Hepatic stellate cell (primary cell): ENCODE data around the gene MIPEP.
A peak's percentile ranks its signal among the peaks of the same experiment; 100 is the strongest.

Experiments used
- DNase-seq: peaks from one replicate; pipeline ENCODE4 v3.0.0; 2011; ENCODE audit warnings: low spot score

Gene MIPEP

GRCh38 chr13:23852351-23852750 lies 36.8 kb downstream of the MIPEP start:
- no peak for DNase-seq

GRCh38 chr13:23851106-23851505 lies 38.1 kb downstream of the MIPEP start:
- no peak for DNase-seq

- DNase-seq, result no peak
Measured at GRCh38 chr13:23850134-23850533, 39.1 kb downstream of the MIPEP start.

DNA sequence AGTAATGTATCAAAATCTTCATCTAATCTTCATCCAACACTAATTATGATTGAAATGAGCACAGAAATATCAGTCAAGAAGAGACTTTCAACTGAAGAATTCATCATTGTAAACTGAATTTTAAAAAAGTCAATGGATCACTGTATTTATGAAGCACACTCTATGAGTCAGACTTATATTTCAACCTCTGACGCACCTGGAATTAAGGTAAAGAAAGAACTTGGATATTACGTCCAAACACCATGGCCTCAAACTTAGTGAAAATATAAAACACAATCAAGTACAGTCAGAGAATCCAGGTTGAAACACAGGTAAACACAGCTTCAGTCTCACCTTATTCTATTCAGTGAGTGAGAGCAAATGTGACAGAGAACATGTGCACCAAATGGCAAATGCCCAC lies 39.5 kb downstream of the MIPEP start:
- DNase-seq, result no peak

DNA sequence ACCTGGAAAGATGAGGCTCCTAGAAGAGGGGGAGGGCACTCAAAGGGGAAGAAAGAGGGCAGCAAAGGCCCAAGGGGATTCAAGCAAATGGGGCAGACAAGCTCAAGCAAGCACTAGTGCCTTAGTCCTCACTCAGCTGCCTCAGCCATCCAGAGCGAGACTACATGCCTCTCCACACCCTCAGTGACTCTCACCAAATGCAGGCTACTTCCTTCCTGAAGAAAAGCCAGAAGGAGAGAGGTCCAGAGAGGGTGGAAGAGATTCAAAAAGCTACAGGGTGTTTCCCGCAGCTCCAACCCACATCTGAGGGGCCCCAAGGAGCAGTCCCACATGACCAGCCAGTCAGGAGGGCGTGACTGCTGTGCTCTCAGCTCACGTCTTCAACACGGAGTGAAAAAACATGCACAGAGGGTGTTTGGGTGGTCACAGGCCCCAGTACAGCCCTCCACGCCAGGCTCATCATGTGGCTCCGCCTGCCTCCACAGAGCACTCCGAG lies 40.5 kb downstream of the MIPEP start:
- no peak for DNase-seq

DNA sequence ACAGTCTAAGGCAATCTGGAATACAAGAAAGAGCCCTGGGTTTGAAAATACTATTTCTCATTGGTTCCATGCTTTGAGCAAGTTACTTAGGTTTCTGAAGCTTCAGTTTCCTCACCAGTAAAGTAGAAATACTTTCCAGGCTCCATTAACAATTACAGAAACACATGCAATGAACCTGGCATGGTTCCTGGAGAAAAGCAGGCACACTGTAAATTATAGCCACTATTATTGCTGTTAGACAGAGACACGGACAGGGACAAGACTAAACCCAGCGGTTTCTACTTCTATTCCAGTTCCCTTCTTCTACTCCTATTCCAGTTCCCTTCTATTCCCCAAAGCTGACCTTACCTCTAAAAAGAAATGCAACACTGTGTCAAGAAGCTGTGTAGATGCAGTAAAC lies 41.2 kb downstream of the MIPEP start:
- DNase-seq, result no peak

DNA sequence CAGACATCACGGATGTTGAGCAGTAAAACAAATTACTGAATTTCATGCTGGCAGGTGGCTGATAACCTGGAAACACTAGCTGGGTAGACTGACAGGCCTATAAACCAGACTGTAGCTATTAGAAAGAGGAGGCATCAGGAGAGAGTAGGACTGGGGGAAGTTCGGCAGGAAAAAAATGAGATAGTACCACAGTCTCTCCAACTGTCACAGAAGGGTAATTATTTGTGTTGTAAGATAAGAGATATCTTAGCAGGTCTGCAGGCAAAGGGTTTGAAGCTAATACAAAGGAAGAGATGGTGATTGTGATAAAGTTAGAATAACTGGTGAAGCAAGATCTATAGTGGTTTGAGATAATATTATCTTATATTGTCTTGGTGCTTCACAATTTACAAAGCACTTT lies 41.7 kb downstream of the MIPEP start:
- no peak for DNase-seq

- no peak for DNase-seq
Measured at GRCh38 chr13:23845105-23845725, 44.0 kb downstream of the MIPEP start.

DNA sequence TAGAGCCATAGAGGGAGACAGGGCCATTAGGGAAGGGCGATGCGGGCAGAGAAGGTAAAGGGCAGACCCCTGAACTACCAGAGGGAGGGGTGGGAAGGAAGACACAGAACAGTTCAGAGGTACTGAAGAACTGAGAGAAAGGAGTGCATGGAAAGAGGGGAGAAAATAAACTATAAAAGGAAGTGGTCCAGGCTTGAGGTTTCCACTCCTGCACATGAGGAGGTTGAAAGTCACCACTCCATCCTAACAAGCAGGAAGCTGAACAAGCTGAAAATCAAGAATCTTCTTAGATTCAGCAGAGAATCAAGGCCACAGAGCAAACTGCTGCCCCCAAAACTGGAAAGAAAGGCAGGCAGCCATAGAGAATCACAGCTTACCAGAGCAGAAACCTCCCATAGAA lies 45.1 kb downstream of the MIPEP start:
- no peak for DNase-seq

- peak; percentile 46 for DNase-seq
Measured at GRCh38 chr13:23843436-23843835, 45.8 kb downstream of the MIPEP start.

DNA sequence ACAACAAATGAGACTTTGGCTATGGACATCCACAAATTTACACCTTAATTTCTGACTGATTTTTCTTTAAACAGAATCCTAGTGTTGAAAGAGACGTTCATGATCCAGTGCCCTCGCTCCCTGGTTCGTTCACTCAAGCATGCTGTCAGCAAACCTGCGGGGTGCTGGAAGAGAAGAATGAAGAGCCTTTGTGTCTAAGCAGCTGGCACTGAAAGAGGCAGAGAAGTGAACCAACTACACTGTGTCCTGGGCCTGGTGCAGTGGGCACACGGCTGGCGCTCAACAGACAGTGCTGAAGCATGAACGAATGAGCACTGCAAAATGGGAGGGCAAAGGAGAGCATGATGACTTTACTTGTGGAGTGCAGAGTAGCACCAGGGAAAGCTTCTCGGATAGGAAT lies 46.8 kb downstream of the MIPEP start:
- DNase-seq, result no peak

- DNase-seq, result no peak
Measured at GRCh38 chr13:23833733-23834611, 55.2 kb downstream of the MIPEP start.

DNA sequence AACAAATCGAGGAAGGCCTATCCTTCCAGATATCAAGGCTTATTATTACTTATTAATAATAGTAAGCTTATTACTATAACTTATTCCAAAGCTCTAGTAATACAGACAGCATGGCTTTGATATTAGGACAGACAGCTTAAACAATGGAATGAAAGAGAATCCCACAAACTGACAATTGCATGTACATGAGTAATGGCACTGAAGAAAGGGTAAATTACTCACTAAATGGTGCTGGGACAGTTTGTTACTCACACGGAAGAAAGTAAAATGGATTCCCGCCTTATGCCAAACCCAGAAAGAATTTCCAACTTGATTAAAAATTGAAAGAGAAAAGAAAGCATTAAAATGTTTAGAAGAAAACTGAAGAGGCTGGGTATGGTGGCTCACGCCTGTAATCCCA lies 60.3 kb downstream of the MIPEP start:
- DNase-seq, result no peak

- no peak for DNase-seq
Measured at GRCh38 chr13:23828086-23828485, 61.1 kb downstream of the MIPEP start.

- DNase-seq, result no peak
Measured at GRCh38 chr13:23825179-23825578, 64.0 kb downstream of the MIPEP start.

GRCh38 chr13:23824371-23824770 lies 64.8 kb downstream of the MIPEP start:
- no peak for DNase-seq

DNA sequence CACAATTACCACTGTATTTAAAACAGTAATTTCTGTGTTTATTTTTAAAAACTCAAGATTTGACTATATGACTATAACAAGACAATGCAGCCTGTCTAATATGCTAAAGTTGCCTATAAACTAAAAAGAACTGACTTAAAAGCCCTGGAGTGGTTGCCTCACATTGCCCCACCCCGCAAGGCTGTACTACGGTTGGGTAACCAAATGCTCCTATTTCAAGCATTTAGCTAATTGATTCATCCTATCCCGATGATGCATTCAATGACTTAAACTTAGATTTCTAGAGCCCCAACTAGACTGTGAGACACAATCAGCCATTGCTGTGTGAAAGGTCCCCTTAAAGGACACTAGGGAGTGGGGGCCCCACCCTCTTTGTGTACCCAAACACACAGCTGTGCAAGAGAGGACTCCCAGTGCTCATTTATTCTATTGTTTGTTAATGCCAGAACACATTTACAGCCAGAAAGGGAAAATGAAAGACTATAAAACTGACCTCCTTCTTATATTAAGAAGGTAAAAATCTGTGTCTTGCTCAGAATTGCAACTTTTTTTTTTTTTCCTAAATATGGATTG lies 66.9 kb downstream of the MIPEP start:
- DNase-seq, result no peak

GRCh38 chr13:23820530-23820929 lies 68.7 kb downstream of the MIPEP start:
- no peak for DNase-seq

- DNase-seq, result no peak
Measured at GRCh38 chr13:23817830-23818229, 71.4 kb downstream of the MIPEP start.

GRCh38 chr13:23817136-23817535 lies 72.1 kb downstream of the MIPEP start:
- DNase-seq, result no peak

DNA sequence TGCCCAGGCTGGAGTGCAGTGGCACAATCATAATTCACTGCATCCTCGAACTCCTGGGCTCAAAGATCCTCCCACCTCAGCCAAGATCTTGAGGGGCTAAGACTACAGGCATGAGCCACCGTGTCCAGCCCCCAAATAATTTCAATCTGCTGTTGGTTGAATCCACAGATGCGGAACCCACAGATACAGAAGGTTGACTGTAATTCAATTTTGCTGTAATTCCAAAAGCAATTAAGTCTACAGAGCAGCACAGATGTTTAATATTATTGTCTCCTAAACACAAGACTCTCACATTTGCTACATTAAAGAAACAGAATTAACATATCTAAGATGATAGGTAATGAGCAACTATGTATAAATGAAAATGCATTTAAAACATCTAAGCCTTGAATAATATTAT lies 75.6 kb downstream of the MIPEP start:
- no peak for DNase-seq

DNA sequence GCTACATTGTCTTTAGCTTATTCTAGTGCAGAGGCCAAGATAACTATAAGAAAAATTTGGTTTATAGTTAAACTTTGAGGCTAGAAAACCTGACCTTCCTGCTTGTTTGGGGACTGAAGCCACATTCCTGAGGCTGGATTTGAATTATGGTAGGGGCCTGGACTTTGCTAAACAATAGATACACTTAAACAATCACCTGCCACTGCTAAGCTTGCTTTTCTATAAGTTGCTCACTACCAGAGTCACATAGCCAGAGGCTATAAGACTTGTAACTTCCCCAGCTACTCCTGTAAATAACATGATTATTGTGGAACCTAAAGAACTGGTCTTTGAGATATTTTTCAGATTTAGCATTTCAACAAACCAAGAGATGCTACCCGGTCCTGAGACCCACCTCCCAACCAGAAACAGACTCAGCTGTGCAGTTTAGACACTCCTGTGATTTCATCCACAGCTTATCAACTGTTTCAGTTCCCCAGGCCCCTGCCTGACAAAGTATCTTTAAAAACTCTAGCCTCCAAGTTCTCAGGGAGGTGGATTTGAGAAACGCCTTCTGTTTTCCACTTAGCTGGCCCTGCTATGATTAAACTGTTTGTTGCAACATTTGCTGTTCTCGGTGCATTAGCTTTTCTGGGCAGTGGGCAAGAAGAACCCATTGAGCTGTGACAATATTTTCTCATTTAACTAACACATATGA lies 77.7 kb downstream of the MIPEP start:
- DNase-seq, result no peak
